K562 (cell line): ENCODE data around the gene RBM5. TPM values are rescaled to one million over a fixed set of nuclear protein-coding genes. Genes with fewer than 3 reads are reported as not detected.

ENCODE experiments used
- ADNP ChIP-seq: fragments of 200-800 bp; sonication (Bioruptor generic); IDR thresholded peaks from 2 replicates; pipeline ENCODE4 v1.6.1; 2016; ENCODE audit warnings: missing genetic modification characterization, missing compliant biosample characterization
- DDX20 ChIP-seq: fragments of 450-650 bp; IDR thresholded peaks from 2 replicates; pipeline ENCODE4 v1.6.1; 2016; ENCODE audit warnings: missing genetic modification characterization, low read depth, mild to moderate bottlenecking, missing compliant biosample characterization, moderate library complexity
- ELF1 ChIP-seq: fragments of 200-800 bp; sonication (Bioruptor generic); IDR thresholded peaks from 2 replicates; pipeline ENCODE4 v1.6.1; 2016; ENCODE audit warnings: missing genetic modification characterization, missing compliant biosample characterization
- FOSL1 ChIP-seq: fragments of 200-800 bp; sonication (Bioruptor generic); conservative IDR thresholded peaks from 2 replicates; pipeline ENCODE4 v1.6.1; 2016; ENCODE audit warnings: missing genetic modification characterization, missing compliant biosample characterization
- HDAC8 ChIP-seq: fragments of 450-650 bp; IDR thresholded peaks from 2 replicates; pipeline ENCODE4 v1.6.1; 2016; ENCODE audit warnings: mild to moderate bottlenecking, missing genetic modification characterization, moderate library complexity, missing compliant biosample characterization
- HDGF ChIP-seq: fragments of 450-650 bp; IDR thresholded peaks from 2 replicates; pipeline ENCODE4 v1.6.1; 2016
- HNRNPH1 ChIP-seq: fragments of 200-400 bp; formaldehyde crosslinking; optimal IDR thresholded peaks from 2 replicates; pipeline ENCODE3; 2017; ENCODE audit warnings: low read depth, mild to moderate bottlenecking, low read length, moderate library complexity
- HNRNPLL ChIP-seq: fragments of 200-400 bp; formaldehyde crosslinking; IDR thresholded peaks from 2 replicates; pipeline ENCODE4 v1.6.1; 2017; ENCODE audit warnings: low read length, low read depth, mild to moderate bottlenecking; ENCODE audit not compliant: poor library complexity, severe bottlenecking
- JUNB ChIP-seq: fragments of 450-650 bp; formaldehyde crosslinking; conservative IDR thresholded peaks from 2 replicates; pipeline ENCODE4 v1.4.0; 2020; ENCODE audit warnings: mild to moderate bottlenecking
- KDM4B ChIP-seq, 2 experiments: fragments of 450-650 bp in 1 of 2; sonication (generic) in 1 of 2; IDR thresholded peaks; 2 replicates each; pipeline ENCODE4 v1.6.1; 2016 to 2017; ENCODE audit warnings: borderline replicate concordance in 2 of 2, antibody characterized with exemption in 1 of 2, low read depth in 1 of 2, mild to moderate bottlenecking in 1 of 2
- NBN ChIP-seq: fragments of 450-650 bp; IDR thresholded peaks from 2 replicates; pipeline ENCODE4 v1.6.1; 2016; ENCODE audit warnings: low read depth, mild to moderate bottlenecking
- PHB ChIP-seq: fragments of 250-450 bp; sonication (Bioruptor Pico); IDR thresholded peaks from 2 replicates; pipeline ENCODE4 v1.5.0; 2021
- POLR3G ChIP-seq: IDR thresholded peaks from 2 replicates; pipeline ENCODE4 v1.6.1; 2011; ENCODE audit not compliant: insufficient read length, insufficient replicate concordance; ENCODE audit errors: extremely low read depth
- POU5F1 ChIP-seq: fragments of 150-350 bp; IDR thresholded peaks from 2 replicates; pipeline ENCODE4 v1.6.1; 2014; ENCODE audit warnings: borderline replicate concordance, low read length, low read depth, mild to moderate bottlenecking; ENCODE audit not compliant: partially characterized antibody
- SAFB ChIP-seq: fragments of 200-400 bp; formaldehyde crosslinking; IDR thresholded peaks from 2 replicates; pipeline ENCODE4 v1.6.1; 2017; ENCODE audit warnings: low read depth, low read length, borderline replicate concordance
- SMC3 ChIP-seq: conservative IDR thresholded peaks from 2 replicates; pipeline ENCODE4 v1.6.1; 2011; ENCODE audit warnings: low read depth, low read length, improper control_type of control experiment; ENCODE audit not compliant: insufficient read depth
- STAT5A ChIP-seq: IDR thresholded peaks from 2 replicates; pipeline ENCODE4 v1.6.1; 2012; ENCODE audit warnings: low read length, inconsistent platforms, borderline replicate concordance
- TGIF2 ChIP-seq: sonication (generic); formaldehyde crosslinking; IDR thresholded peaks from 2 replicates; pipeline ENCODE4 v1.8.1; 2022; ENCODE audit warnings: mild to moderate bottlenecking, missing genetic modification reagents, moderate library complexity
- TSC22D4 ChIP-seq: fragments of 450-650 bp; IDR thresholded peaks from 2 replicates; pipeline ENCODE4 v1.6.1; 2016; ENCODE audit warnings: missing genetic modification characterization, missing biosample characterization, control low read depth
- ZEB2 ChIP-seq: fragments of 450-650 bp; IDR thresholded peaks from 2 replicates; pipeline ENCODE4 v1.6.1; 2016
- ZNF586 ChIP-seq: fragments of 450-650 bp; formaldehyde crosslinking; conservative IDR thresholded peaks from 2 replicates; pipeline ENCODE4 v1.4.0; 2020; ENCODE audit warnings: mild to moderate bottlenecking, moderate library complexity
- polyA plus RNA-seq, 8 experiments: library from polyadenylated mRNA; depleted of rRNA in 4 of 8; stranded (reverse) in 5 of 8; unstranded in 3 of 8; fragments of >200 nt; fragmentation: Nextera tagmentation in 2 of 8; fragmentation: Illumina TruSeq in 1 of 8; extraction: Ambion mirVana in 2 of 8; extraction: Trizol in 1 of 8; gene quantifications; 2 replicates each; pipeline versions ENCODE4 v1.2.1 to v1.2.3, GENCODE V29; 2011 to 2014; ENCODE audit warnings: inconsistent platforms in 1 of 8, missing spikeins in 1 of 8
- total RNA-seq, 7 experiments: library from RNA; depleted of rRNA in 6 of 7; stranded (reverse); fragments of >200 nt in 6 of 7; fragmentation: Illumina TruSeq in 2 of 7; extraction: Trizol in 2 of 7; gene quantifications; 2 replicates each; pipeline versions ENCODE4 v1.2.1 to v1.2.3, GENCODE V29; 2011 to 2021; ENCODE audit warnings: low replicate concordance in 1 of 7
- TF ChIP-seq, protein P1 (sequence below): fragments of 450-650 bp; formaldehyde crosslinking; IDR thresholded peaks from 2 replicates; pipeline ENCODE4 v1.4.0; 2020; ENCODE audit warnings: mild to moderate bottlenecking, moderate library complexity
- TF ChIP-seq, protein P2 (sequence below): fragments of 250-450 bp; sonication (Bioruptor Pico); IDR thresholded peaks from 2 replicates; pipeline ENCODE4 v1.8.0; 2022; ENCODE audit warnings: moderate library complexity, mild to moderate bottlenecking, inconsistent platforms
- TF ChIP-seq, protein P3 (sequence below): fragments of 250-450 bp; sonication (Bioruptor Pico); IDR thresholded peaks from 2 replicates; pipeline ENCODE4 v1.8.0; 2022; ENCODE audit warnings: inconsistent platforms
- TF ChIP-seq, protein P4 (sequence below): fragments of 250-450 bp; sonication (Bioruptor Pico); IDR thresholded peaks from 2 replicates; pipeline ENCODE4 v1.4.0; 2020; ENCODE audit warnings: mild to moderate bottlenecking

The RBM5 gene
- total and polyA plus RNA-seq, 9 of the 15 experiments (the other 6 are each of a cell fraction or from before 2014, with no cell fraction given): 24.5 to 153 (median 81.6) TPM

DNA sequence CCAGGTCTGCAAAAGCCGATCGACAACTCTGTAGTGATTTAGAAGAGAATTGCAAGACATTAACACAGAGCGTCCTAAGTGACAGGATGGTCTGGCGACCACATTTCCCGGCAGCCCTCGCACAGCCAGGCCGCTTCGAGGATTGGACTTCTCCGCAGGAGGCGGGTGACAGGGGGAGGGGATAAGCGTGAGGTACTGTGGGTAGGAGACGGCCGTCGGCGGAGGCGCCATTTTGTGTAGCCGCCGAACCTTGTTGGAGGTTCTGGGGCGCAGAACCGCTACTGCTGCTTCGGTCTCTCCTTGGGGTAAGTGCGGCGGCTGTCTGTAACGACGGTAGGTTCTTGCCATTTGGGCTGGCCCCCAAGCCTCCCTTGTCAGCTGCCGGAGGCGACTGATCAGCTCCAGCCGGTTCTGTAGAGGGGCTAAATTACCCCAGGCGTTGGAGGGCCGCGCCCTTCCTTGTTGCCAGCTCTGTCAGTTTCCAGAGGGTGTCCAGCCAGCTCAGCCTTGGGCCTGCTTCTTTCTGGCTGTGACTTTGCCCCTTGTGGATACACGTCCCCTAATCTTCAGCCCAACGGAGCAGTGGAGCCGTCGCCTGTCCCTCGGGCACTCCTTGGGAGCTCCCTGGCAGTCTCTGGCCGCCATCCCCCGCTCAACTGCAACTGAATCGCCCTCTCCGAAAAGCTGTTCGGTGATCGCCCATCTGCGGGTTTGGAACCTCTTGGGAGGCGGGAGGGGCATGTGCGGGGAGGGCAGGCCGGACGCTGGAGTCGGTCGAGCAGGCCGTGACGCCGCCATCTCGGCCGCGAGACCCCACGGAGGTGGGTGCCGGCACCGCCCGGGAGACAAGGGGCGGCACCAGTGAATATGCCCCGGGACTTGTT is at the start of gene RBM5 (continued):
- TF ChIP-seq, protein P1, sequence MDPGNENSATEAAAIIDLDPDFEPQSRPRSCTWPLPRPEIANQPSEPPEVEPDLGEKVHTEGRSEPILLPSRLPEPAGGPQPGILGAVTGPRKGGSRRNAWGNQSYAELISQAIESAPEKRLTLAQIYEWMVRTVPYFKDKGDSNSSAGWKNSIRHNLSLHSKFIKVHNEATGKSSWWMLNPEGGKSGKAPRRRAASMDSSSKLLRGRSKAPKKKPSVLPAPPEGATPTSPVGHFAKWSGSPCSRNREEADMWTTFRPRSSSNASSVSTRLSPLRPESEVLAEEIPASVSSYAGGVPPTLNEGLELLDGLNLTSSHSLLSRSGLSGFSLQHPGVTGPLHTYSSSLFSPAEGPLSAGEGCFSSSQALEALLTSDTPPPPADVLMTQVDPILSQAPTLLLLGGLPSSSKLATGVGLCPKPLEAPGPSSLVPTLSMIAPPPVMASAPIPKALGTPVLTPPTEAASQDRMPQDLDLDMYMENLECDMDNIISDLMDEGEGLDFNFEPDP (CRISPR knock-in tag): no peak
- TF ChIP-seq STAT5A: no peak
- TF ChIP-seq HNRNPLL: peak; percentile 44
- TF ChIP-seq ZEB2: no peak
- no peak for TF ChIP-seq HNRNPH1
- TF ChIP-seq HDGF: no peak
- no peak for TF ChIP-seq JUNB
- no peak for TF ChIP-seq TSC22D4
- TF ChIP-seq FOSL1 (tag): no peak
- TF ChIP-seq POLR3G: no peak
- no peak for TF ChIP-seq SAFB
- TF ChIP-seq DDX20: no peak
- TF ChIP-seq SMC3: no peak
- TF ChIP-seq, protein P2, sequence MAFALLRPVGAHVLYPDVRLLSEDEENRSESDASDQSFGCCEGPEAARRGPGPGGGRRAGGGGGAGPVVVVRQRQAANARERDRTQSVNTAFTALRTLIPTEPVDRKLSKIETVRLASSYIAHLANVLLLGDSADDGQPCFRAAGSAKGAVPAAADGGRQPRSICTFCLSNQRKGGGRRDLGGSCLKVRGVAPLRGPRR (CRISPR knock-in tag): no peak
- TF ChIP-seq TGIF2 (CRISPR knock-in tag): no peak
- no peak for TF ChIP-seq PHB (CRISPR knock-in tag)
- TF ChIP-seq ADNP: no peak
- no peak for TF ChIP-seq KDM4B (IDR thresholded peaks at IDR 0.05; ENCODE audit: borderline replicate concordance in 2 of 2, low read depth in 1 of 2)
- TF ChIP-seq, protein P3, sequence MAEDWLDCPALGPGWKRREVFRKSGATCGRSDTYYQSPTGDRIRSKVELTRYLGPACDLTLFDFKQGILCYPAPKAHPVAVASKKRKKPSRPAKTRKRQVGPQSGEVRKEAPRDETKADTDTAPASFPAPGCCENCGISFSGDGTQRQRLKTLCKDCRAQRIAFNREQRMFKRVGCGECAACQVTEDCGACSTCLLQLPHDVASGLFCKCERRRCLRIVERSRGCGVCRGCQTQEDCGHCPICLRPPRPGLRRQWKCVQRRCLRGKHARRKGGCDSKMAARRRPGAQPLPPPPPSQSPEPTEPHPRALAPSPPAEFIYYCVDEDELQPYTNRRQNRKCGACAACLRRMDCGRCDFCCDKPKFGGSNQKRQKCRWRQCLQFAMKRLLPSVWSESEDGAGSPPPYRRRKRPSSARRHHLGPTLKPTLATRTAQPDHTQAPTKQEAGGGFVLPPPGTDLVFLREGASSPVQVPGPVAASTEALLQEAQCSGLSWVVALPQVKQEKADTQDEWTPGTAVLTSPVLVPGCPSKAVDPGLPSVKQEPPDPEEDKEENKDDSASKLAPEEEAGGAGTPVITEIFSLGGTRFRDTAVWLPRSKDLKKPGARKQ (CRISPR knock-in tag): no peak
- TF ChIP-seq ZNF586: no peak
- TF ChIP-seq, protein P4, sequence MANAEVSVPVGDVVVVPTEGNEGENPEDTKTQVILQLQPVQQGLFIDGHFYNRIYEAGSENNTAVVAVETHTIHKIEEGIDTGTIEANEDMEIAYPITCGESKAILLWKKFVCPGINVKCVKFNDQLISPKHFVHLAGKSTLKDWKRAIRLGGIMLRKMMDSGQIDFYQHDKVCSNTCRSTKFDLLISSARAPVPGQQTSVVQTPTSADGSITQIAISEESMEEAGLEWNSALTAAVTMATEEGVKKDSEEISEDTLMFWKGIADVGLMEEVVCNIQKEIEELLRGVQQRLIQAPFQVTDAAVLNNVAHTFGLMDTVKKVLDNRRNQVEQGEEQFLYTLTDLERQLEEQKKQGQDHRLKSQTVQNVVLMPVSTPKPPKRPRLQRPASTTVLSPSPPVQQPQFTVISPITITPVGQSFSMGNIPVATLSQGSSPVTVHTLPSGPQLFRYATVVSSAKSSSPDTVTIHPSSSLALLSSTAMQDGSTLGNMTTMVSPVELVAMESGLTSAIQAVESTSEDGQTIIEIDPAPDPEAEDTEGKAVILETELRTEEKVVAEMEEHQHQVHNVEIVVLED (CRISPR knock-in tag): no peak
- TF ChIP-seq ELF1 (tag): no peak
- no peak for TF ChIP-seq NBN
- no peak for TF ChIP-seq POU5F1
- TF ChIP-seq HDAC8 (tag): no peak
